PC-3 (cell line): ENCODE measurements around the gene GCKR. TPM values are rescaled to one million over a fixed set of nuclear protein-coding genes. Genes with fewer than 3 reads are reported as not detected.

Experiments used
- ATAC-seq: fragments of 200-7000 bp; cut with Tn5 transposase; 2 replicates; pipeline ENCODE4 v1.9.1; 2020; ENCODE audit warnings: mild to moderate bottlenecking, moderate library complexity
- BruUV-seq: library from RNA; stranded (reverse); fragments of 400-500 nt; replicated peaks from 2 replicates; lab custom pipeline; 2021; lab: Mats Ljungman, UMichigan
- CTCF ChIA-PET: fragments of 300-600 bp; sonication (Branson Sonifier 250); formaldehyde crosslinking; loops from one replicate; lab custom pipeline; 2022; ENCODE audit warnings: antibody characterized with exemption; lab: Charles Lee
- POLR2A ChIA-PET: fragments of 300-600 bp; sonication (Branson Sonifier 250); formaldehyde crosslinking; loops from one replicate; lab custom pipeline; 2022; ENCODE audit warnings: antibody characterized with exemption; ENCODE audit not compliant: unreplicated experiment; lab: Charles Lee
- DNase-seq: peaks from one replicate; pipeline ENCODE4 v3.0.0-alpha.2; 2015
- H2AFZ ChIP-seq: fragments of 300-600 bp; sonication (generic); 2 replicates; pipeline ENCODE4 v1.6.0; 2016; ENCODE audit warnings: antibody characterized with exemption, low read length
- H3F3A ChIP-seq: fragments of 300-600 bp; sonication (generic); one replicate; pipeline ENCODE4 v1.6.0; 2017; ENCODE audit warnings: antibody characterized with exemption, low read length, control low read depth, mild to moderate bottlenecking; ENCODE audit not compliant: unreplicated experiment
- H3K27ac ChIP-seq: fragments of 300-600 bp; sonication (generic); 2 replicates; pipeline ENCODE4 v1.5.1; 2016; ENCODE audit warnings: mild to moderate bottlenecking, low read length
- H3K27me3 ChIP-seq: fragments of 300-600 bp; sonication (generic); 2 replicates; pipeline ENCODE4 v1.6.1; 2016; ENCODE audit warnings: low read length, mixed read lengths
- H3K36me3 ChIP-seq: fragments of 300-600 bp; sonication (generic); 2 replicates; pipeline ENCODE4 v1.6.1; 2016; ENCODE audit warnings: low read depth, mixed run types, low read length, mixed read lengths
- H3K4me1 ChIP-seq: fragments of 300-600 bp; sonication (generic); 2 replicates; pipeline ENCODE4 v1.5.1; 2016; ENCODE audit warnings: low read length; ENCODE audit not compliant: insufficient read depth
- H3K4me2 ChIP-seq: fragments of 300-600 bp; sonication (generic); 2 replicates; pipeline ENCODE4 v1.6.0; 2016; ENCODE audit warnings: low read length
- H3K4me3 ChIP-seq: fragments of 300-600 bp; sonication (generic); 2 replicates; pipeline ENCODE4 v1.5.1; 2016; ENCODE audit warnings: mild to moderate bottlenecking, low read length, mixed read lengths
- H3K79me2 ChIP-seq: fragments of 300-600 bp; sonication (generic); 2 replicates; pipeline ENCODE4 v1.6.1; 2017; ENCODE audit warnings: low read length, mixed read lengths
- H3K9ac ChIP-seq: fragments of 300-600 bp; sonication (generic); 2 replicates; pipeline ENCODE4 v1.6.0; 2016; ENCODE audit warnings: mild to moderate bottlenecking, low read length
- H3K9me2 ChIP-seq: fragments of 300-600 bp; sonication (generic); replicated peaks from 2 replicates; pipeline ENCODE4 v1.6.1; 2016; ENCODE audit warnings: mixed run types, low read length, mixed read lengths
- H3K9me3 ChIP-seq: fragments of 300-600 bp; sonication (generic); 2 replicates; pipeline ENCODE4 v1.6.1; 2016; ENCODE audit warnings: low read length, mixed read lengths
- H4K20me1 ChIP-seq: fragments of 300-600 bp; sonication (generic); 2 replicates; pipeline ENCODE4 v1.6.1; 2016; ENCODE audit warnings: low read length, mixed read lengths
- CTCF ChIP-seq: fragments of 300-600 bp; sonication (generic); conservative IDR thresholded peaks from 2 replicates; pipeline ENCODE4 v1.5.1; 2017; ENCODE audit warnings: antibody characterized with exemption, low read depth, mild to moderate bottlenecking, low read length
- EZH2 ChIP-seq: fragments of 300-600 bp; sonication (generic); IDR thresholded peaks from one replicate; pipeline ENCODE4 v1.6.1; 2017; ENCODE audit warnings: antibody characterized with exemption, mild to moderate bottlenecking, low read length; ENCODE audit not compliant: unreplicated experiment
- EZH2phosphoT487 ChIP-seq: fragments of 300-600 bp; sonication (generic); IDR thresholded peaks from 2 replicates; pipeline ENCODE4 v1.6.1; 2018; ENCODE audit warnings: mild to moderate bottlenecking, antibody characterized with exemption, low read length, borderline replicate concordance
- intact Hi-C: fragments of 100-400 bp; cut with micrococcal nuclease; formaldehyde crosslinking; loops from 2 replicates; pipeline ENCODE4 v1.9.0; 2023
- total RNA-seq: library from RNA; depleted of rRNA; stranded (reverse); fragments of >200 nt; gene quantifications from 2 replicates; pipeline ENCODE4 v1.2.3, GENCODE V29; 2014

Gene GCKR
- total RNA-seq, 1 experiment from 2014 or later: not detected

GRCh38 chr2:27494944-27495554, 1.6 kb upstream of the GCKR start, which contains the start of gene FNDC4:
FNDC4 (minus strand) TSS chr2:27495200; CDS start chr2:27494679, 521 bp downstream.
- POLR2A ChIA-PET: no interaction called here
- no peaks in the 10 kb centered on the region for H3K9me3 ChIP-seq
- intact Hi-C loops: no loop called here

GRCh38 chr2:27495840-27496356, 741 bp upstream of the GCKR start:
- no TSS peak for BruUV-seq
- H3K4me1 ChIP-seq: 0 out of 2 replicates have a peak, but pooled peaks cover 3% of the 10 kb centered on the region
- H3K27ac ChIP-seq: no peak overlapping the region
- TF ChIP-seq EZH2: no peak
- TF ChIP-seq EZH2phosphoT487: no peak
- no peak for TF ChIP-seq CTCF
- H3K27me3 ChIP-seq: no peaks in the 10 kb centered on the region
- DNase-seq: no peak
- no peak overlapping the region for H3K9ac ChIP-seq
- ChIA-PET POLR2A (no interaction called here), CTCF (interaction anchor here (0.6 kb wide), 1 partner anchor 36 kb away, joined by 3 read pairs; no protein-coding TSS in a partner anchor)
- intact Hi-C loops: no loop called here
- no peaks in the 10 kb centered on the region for H3F3A ChIP-seq
- H2AFZ ChIP-seq: peak overlapping the region; percentile 100; the same call in 1 of the 2 replicates
- H3K9me2 ChIP-seq: no peaks in the 10 kb centered on the region
- H3K4me2 ChIP-seq: peak overlapping the region; percentile 100; the same call in 1 of the 2 replicates
- no peaks in the 10 kb centered on the region for H4K20me1 ChIP-seq
- ATAC-seq: no peak
- no peaks in the 10 kb centered on the region for H3K79me2 ChIP-seq
- no peaks in the 10 kb centered on the region for H3K9me3 ChIP-seq
- no peak overlapping the region for H3K4me3 ChIP-seq
- no peaks in the 10 kb centered on the region for H3K36me3 ChIP-seq

More at GRCh38 chr2:27494944-27495554, 1.6 kb upstream of the GCKR start, which contains the start of gene FNDC4:
- Histone ChIP-seq H3F3A (no peaks in the 10 kb centered on the region), H3K9me2 (no peaks in the 10 kb centered on the region), H3K79me2 (no peaks in the 10 kb centered on the region), H4K20me1 (no peaks in the 10 kb centered on the region), H3K4me1 (peaks cover 6% of the 10 kb centered on the region; the same call in 1 of the 2 replicates), H2AFZ (peak within 1 kb of the TSS; percentile 100), H3K36me3 (no peaks in the 10 kb centered on the region), H3K4me3 (peak within 1 kb of the TSS; percentile 89), H3K27ac (no peak within 1 kb of the TSS), H3K9ac (peak within 1 kb of the TSS; percentile 40; the same call in 1 of the 2 replicates), H3K4me2 (peak within 1 kb of the TSS; percentile 100), H3K27me3 (no peaks in the 10 kb centered on the region)
- no TSS peak for BruUV-seq
- ATAC-seq (peak; percentile 72), DNase-seq (peak; percentile 22)
- CTCF ChIA-PET: no interaction called here
- TF ChIP-seq CTCF (no peak), EZH2 (no peak)

DNA sequence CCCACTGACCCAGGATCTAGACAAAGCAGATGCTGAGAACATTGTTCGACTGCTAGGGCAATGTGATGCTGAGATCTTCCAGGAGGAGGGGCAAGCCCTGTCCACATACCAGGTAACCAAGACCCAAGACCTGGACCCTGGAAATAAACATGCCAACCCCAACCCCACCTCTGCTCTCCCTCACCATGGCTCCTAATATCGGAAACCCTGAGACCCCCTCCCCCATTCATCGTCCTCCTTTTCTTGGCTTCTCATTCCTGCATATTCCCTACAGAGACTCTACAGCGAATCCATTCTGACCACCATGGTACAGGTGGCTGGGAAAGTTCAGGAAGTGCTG, 619 bp downstream of the GCKR start:
- ATAC-seq (no peak), DNase-seq (no peak)
- ChIA-PET CTCF (no interaction called here), POLR2A (no interaction called here)
- Histone ChIP-seq H3K79me2 (no peaks in the 10 kb centered on the region), H3K4me1 (0 out of 2 replicates have a peak, but pooled peaks cover 3% of the 10 kb centered on the region), H3K9me2 (no peaks in the 10 kb centered on the region), H3F3A (no peaks in the 10 kb centered on the region), H3K9me3 (no peaks in the 10 kb centered on the region), H3K27me3 (no peaks in the 10 kb centered on the region), H3K36me3 (no peaks in the 10 kb centered on the region), H4K20me1 (no peaks in the 10 kb centered on the region), H2AFZ (no peak overlapping the region), H3K4me3 (no peak overlapping the region), H3K4me2 (no peak overlapping the region), H3K27ac (no peak overlapping the region), H3K9ac (no peak overlapping the region)
- no peak for TF ChIP-seq CTCF
- no peak for TF ChIP-seq EZH2
- no peak for TF ChIP-seq EZH2phosphoT487
- BruUV-seq: no TSS peak
- intact Hi-C loops: no loop called here
